HG02943 (cell line): Measurements from ENCODE around the gene SLC39A2.
"Not testable (repeated sequence)": the region's sequence is repeated elsewhere in the genome, so short reads cannot be mapped to it uniquely, and the experiment has no call there.

Experiments
- ATAC-seq: cut with Tn5 transposase; IDR thresholded peaks from one replicate; pipeline ENCODE4 v1.9.1; 2021; ENCODE audit warnings: mild to moderate bottlenecking, low read depth, moderate library complexity; ENCODE audit not compliant: unreplicated experiment

The SLC39A2 gene

DNA sequence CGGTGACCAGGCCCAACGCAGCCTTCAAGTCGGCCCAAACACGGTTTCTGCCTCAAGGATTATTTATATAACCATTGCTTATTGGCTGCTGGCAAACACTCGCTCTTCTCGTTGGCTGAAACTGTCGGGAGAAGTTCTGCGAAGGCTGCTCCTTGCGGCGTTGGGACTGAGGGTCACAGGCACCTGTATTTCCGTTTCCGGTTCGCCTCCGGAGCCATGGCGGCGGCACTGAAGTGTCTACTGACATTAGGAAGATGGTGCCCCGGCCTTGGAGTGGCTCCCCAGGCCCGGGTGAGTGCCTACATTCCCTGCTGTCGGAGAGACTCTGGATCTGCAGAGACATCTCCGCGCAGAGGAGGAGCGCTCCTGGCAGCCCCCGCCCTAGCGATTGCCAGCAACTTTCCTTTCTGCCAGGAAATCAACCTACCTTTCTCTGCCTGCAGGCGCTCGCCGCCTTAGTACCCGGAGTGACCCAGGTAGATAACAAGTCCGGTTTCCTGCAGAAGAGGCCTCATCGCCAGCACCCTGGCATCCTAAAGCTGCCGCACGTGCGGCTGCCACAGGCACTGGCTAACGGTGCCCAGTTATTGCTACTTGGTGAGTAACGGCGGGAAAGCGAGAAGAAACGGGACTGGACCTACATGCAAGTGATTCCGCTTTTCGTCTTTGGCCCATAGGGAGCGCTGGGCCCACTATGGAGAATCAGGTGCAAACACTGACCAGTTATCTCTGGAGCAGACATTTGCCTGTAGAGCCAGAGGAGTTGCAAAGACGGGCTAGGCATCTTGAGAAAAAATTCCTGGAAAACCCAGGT lies 9.1 kb upstream of the SLC39A2 start, which contains the start of gene METTL17:
Gene METTL17, plus strand, starts transcription at position 194 of the 814 bp plus-strand sequence. Its CDS starts 23 bp downstream, at position 217.
- ATAC-seq, result peak; percentile 95

DNA sequence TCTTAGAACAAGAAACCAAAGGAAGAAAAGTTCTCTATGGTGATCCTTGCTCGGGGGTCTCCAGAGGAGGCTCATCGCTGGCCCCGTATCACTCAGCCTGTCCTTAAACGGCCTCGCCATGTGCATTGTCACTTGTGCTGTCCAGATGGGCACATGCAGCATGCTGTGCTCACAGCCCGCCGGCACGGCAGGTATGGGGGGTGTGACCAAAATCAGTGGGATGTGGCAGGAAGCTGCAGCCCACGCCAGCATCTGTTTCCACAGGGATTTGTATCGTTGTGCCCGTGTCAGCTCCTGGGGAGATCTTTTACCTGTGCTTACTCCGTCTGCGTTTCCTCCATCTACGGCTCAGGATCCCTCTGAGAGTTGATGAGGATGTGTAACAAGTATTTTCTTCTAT lies 2.6 kb upstream of the SLC39A2 start:
- no peak for ATAC-seq

DNA sequence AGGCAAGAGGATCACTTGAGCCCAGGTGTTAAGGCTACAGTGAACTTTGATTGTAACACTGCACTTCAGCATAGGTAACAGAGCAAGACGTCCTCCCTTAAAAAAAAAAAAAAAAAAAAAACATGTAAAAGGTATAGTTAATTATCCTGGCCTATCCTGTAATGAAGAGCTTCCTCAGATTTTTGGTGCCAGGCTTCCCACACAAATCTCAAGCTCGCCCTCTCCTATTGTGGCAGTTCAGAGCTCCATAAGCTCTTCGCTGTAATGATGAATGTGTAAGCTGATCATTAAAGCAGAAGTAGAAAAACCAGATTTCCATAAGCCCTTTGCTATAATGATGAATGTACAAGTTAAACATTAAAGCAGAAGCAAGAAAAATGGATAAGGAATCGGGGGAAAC lies 2.0 kb upstream of the SLC39A2 start:
- ATAC-seq, result no peak

DNA sequence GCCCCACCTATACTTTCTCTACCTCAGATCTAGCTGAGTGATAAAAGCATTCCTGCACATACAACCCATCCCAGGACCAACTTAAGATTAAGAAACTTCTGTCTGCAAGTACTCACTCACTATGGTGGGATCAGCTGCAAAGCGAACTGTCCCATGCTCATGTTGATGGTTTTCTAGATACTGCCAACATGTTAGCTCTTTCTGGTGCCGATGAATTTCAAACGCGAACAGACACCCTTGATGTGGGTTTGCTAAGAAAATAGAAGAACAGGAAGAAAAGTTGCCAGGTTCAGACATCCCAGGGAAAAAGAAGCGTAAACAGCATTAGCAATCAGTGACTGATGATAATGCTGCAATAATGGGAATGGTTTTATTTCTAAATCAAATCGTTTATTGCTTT lies 1.5 kb upstream of the SLC39A2 start:
- ATAC-seq, result no peak

GRCh38 chr14:20998139-20998538 lies 954 bp upstream of the SLC39A2 start:
- no peak for ATAC-seq

- no peak for ATAC-seq
Measured at GRCh38 chr14:20999591-20999990, 498 bp downstream of the SLC39A2 start.

DNA sequence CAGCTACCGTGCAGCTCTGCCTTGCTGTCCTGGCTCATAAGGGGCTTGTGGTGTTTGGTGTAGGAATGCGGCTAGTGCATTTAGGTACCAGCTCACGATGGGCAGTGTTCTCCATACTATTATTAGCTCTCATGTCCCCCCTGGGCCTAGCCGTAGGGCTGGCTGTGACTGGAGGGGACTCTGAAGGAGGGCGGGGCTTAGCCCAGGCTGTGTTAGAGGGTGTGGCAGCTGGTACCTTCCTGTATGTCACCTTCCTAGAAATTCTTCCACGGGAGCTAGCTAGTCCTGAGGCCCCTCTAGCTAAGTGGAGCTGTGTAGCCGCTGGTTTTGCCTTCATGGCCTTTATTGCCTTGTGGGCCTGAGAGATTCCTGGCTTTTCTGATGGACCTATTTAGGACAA lies 2.1 kb downstream of the SLC39A2 start:
- ATAC-seq, result no peak

DNA sequence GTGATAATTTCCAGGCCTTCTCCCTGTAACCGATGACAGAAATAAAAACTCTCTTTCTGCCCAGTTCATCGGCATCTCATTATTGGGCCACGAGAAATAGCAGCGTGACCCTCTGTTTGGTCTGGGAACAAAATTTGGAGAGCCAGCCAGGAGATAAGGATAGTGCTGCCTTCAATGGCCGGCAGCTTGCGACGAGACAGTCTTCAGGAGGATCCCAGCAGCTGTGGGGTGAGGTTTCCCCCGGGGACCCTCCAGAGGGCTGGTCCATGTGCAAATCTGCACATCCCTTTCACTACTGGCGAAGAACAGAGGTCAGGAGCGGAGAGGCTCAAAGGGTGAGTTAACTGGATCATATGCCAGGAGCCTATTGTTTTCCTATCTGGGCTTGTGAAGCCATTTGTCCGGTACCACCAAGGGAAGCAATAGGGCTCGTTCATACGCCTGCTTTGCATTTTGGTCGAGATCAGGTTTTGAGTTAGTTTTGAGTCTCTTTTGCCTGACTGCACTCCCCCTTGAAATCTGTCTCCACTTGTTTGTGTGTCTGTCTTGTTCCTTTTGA lies 4.8 kb downstream of the SLC39A2 start:
- no peak for ATAC-seq

DNA sequence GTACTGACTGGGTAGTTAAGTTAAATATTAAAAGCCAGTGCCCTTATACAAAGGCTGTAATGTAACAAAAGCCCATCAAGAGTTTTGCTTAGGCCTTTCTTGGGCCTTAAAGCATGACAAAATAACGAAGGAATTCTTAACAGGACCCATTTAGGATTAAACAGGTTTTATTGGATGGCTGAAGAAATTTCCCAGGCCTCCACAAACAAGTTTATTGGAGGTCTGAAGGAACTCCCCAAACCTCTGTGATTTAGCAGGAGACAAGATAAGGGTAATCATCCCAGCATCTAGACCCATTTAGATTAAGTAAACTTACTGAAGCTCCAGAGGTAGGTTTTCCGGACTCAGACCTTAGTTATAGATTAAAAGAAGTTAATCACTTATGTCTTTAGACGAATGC lies 10.6 kb downstream of the SLC39A2 start:
- ATAC-seq, result not testable (repeated sequence)

GRCh38 chr14:21011136-21011535 lies 12.0 kb downstream of the SLC39A2 start:
- no peak for ATAC-seq

- ATAC-seq, result no peak
Measured at GRCh38 chr14:21014761-21015190, 15.7 kb downstream of the SLC39A2 start.

- ATAC-seq, result no peak
Measured at GRCh38 chr14:21015312-21015711, 16.2 kb downstream of the SLC39A2 start.

- ATAC-seq, result no peak
Measured at GRCh38 chr14:21016413-21017190, 17.5 kb downstream of the SLC39A2 start.

DNA sequence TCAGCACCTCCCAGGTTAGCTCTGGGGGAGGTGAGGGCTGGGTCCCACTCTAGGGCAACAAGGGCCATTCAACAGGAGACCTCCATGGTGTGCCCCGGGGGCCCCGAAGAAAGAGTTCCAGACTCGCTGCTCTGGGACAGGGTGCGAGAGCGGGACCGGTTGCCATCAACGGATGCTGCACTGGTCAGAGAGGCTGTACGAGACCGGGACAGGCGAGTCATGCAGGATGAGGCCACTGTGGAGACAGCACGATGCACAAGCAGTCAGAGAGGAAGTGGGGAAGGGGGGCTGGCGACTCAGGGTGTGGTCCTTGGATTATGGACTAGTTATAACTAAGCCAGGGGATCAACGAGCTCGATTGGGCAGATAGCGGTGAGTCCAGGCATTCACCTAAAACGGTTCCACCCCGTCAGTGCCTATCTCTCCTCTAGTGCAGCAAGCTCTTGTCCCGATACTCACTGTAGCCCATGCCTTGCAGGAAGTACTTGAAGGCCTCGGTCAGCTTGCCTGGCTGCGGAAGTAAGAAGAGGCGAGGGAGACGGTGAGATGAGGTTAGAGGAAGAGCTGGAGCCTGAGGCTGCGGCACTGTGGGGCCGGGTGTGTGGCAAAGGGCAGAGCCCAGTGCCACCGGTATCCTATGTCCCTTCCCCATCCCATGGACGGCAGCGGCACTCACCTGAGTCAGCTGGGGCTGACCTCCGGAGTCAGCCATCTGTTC lies 18.6 kb downstream of the SLC39A2 start:
- ATAC-seq, result no peak

DNA sequence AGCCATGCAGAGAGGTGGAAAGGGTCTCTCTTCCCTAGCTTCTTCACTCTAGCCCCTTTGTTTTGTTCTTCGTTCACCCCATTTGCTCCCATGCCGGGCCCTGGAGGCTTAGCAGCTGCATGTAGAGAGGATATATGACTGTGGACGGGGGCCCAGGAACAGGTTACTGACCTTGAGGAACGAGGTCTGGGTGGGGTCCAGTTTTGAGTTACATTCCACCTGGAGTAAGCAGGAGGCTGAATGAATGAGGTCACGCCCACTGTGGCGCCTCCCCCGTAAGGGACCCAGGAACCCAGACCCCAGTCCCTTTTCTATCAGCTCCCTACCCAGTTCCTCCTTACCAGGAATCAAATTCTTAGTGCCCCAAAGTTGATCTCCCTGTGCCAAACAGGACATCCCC lies 19.2 kb downstream of the SLC39A2 start:
- ATAC-seq, result no peak

DNA sequence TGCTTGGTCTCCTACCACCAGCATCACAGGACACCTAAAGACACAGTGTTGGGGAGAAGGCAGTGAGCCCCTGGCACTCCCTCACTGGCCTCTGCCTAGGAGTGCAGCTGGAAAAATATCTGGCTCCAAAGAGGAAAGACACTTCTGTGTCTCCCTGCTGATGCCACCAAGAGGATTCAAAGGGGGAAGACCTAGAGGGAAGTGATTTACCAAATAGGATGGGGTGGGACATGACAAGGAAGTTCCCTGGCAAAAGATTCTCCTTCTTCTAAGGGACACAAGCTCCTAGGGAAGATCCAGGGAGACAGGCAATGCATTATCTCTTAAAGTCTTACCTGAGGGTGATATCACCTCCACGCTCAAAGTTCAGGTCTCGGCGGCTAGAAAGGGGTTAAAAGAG lies 19.7 kb downstream of the SLC39A2 start:
- no peak for ATAC-seq

DNA sequence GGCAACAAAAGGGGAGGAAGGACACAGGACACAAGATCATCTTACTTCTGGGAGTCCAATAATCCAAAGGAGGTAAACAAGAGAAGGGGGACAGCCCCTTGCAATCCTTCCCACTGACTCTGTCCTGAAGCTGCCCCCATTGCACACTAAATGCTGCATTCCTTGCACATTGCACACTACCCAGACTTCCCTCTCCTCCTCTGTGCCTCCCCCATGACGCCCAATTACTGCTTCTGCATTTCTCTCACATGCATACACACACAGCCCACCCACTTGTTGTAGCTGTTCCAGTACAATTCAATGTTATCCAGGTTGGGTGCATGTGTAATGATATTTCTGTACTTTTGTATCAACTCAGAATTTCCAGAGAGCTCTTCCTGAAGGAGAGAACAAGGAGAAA lies 20.3 kb downstream of the SLC39A2 start:
- no peak for ATAC-seq

DNA sequence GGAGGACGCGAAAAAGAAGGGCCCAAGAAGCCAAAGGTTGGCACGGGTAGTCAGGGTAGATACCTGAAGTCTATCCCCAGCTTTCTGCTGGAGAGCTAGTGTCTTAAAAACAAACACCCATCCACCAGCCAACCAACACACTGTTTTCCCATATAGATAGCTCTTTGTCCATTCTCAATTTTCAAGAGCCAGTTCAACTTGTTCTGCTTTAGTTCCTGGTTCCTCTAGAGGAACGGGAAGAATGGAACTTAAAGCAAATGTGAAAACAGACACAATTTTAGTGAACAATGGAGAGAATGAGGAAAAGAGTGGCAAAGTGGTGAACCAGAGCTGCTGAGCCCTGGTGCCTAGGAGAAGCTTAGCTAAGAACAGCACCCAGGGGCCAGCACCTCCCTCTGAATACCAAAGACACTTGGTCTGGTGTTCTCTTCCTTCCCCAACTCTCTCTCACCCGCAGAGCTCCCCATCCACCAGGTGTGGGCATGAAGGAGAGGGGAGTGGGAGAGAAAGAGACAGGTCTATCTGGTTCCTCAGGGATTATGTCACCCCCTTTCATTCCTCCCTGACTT lies 22.0 kb downstream of the SLC39A2 start:
- ATAC-seq, result no peak

GRCh38 chr14:21022686-21023085 lies 23.6 kb downstream of the SLC39A2 start:
- ATAC-seq, result no peak

DNA sequence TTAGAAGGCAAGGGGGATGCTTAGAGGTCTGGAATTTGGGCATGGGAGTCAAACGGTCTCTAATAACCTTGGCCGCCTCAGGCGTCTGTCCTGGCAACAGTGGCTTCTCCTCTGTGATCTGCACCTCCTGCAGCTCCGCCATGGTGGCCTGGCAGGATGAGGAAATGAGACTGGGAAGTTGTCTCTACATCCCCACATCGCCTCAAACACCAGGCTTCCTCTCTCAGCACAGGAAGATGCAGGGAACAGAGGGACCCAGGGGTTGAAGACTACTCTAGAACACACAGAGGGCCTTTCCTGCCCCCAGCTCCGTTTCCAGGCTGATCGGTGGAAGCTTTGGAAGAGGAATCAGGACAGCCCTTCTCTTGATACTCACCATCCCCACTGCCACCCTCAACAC lies 24.1 kb downstream of the SLC39A2 start:
- no peak for ATAC-seq
